CD14-positive monocyte (primary cell): ENCODE results near the gene ADH4. TPM values are rescaled to one million over a fixed set of nuclear protein-coding genes. Genes with fewer than 3 reads are reported as not detected.

Source experiments
- DNase-seq, 3 donors: peaks; one replicate each; pipeline ENCODE4 v3.0.0-alpha.2; 2011 to 2022
- H2AFZ ChIP-seq: 2 replicates; pipeline ENCODE4 v1.6.0; 2012; ENCODE audit warnings: mild to moderate bottlenecking, low read depth, low read length, inconsistent platforms; ENCODE audit not compliant: insufficient read depth, poor library complexity, severe bottlenecking
- H3K27ac ChIP-seq, 2 donors: 1 replicate in 1 of 2; 2 replicates in 1 of 2; pipeline ENCODE4 v1.5.1; 2012 to 2013; ENCODE audit warnings: low read length in 2 of 2, control low read depth in 1 of 2, inconsistent platforms in 1 of 2, low read depth in 1 of 2, mild to moderate bottlenecking in 1 of 2
- H3K27me3 ChIP-seq, 2 donors: one replicate each; pipeline versions ENCODE4 v1.6.0 to v1.6.1; 2011 to 2013; ENCODE audit warnings: low read length in 2 of 2; ENCODE audit not compliant: control insufficient read depth in 2 of 2, insufficient read depth in 2 of 2
- H3K36me3 ChIP-seq, 2 donors: replicated peaks in 1 of 2; 1 replicate in 1 of 2; 2 replicates in 1 of 2; pipeline versions ENCODE4 v1.5.1 to v1.6.1; 2012 to 2013; ENCODE audit warnings: low read length in 2 of 2, control low read depth in 1 of 2, inconsistent platforms in 1 of 2, mild to moderate bottlenecking in 1 of 2; ENCODE audit not compliant: insufficient read depth in 2 of 2, control insufficient read depth in 1 of 2
- H3K4me1 ChIP-seq, 2 donors: 1 replicate in 1 of 2; 2 replicates in 1 of 2; pipeline versions ENCODE4 v1.5.1 to v1.6.1; 2012 to 2013; ENCODE audit warnings: low read length in 2 of 2, control low read depth in 1 of 2, inconsistent platforms in 1 of 2, mild to moderate bottlenecking in 1 of 2, moderate library complexity in 1 of 2; ENCODE audit not compliant: insufficient read depth in 2 of 2, control insufficient read depth in 1 of 2
- H3K4me2 ChIP-seq: replicated peaks from 2 replicates; pipeline ENCODE3; 2012; ENCODE audit warnings: low read length, moderate library complexity, mild to moderate bottlenecking; ENCODE audit not compliant: poor library complexity, severe bottlenecking; ENCODE audit errors: extremely low read depth
- H3K4me3 ChIP-seq, 3 experiments: fragments of 200-600 bp in 1 of 3; sonication (generic) in 1 of 3; replicated peaks in 1 of 3; 1 replicate in 2 of 3; 2 replicates in 1 of 3; pipeline ENCODE4 v1.5.1; 2011 to 2013; ENCODE audit warnings: low read length in 3 of 3, mild to moderate bottlenecking in 3 of 3, control low read depth in 2 of 3, low read depth in 2 of 3, inconsistent platforms in 1 of 3, moderate library complexity in 1 of 3
- H3K79me2 ChIP-seq: 2 replicates; pipeline ENCODE4 v1.6.0; 2012; ENCODE audit warnings: mild to moderate bottlenecking, control low read depth, inconsistent platforms, low read length, moderate library complexity; ENCODE audit not compliant: insufficient read depth
- H3K9ac ChIP-seq: 2 replicates; pipeline ENCODE4 v1.6.0; 2017; ENCODE audit warnings: low read length, mild to moderate bottlenecking; ENCODE audit not compliant: insufficient read depth, poor library complexity, severe bottlenecking
- H3K9me3 ChIP-seq, 2 donors: replicated peaks in 1 of 2; 1 replicate in 1 of 2; 2 replicates in 1 of 2; pipeline versions ENCODE4 v1.5.1 to v1.6.1; 2012 to 2013; ENCODE audit warnings: low read length in 2 of 2, control low read depth in 1 of 2; ENCODE audit not compliant: control insufficient read depth in 1 of 2, insufficient read depth in 1 of 2
- H4K20me1 ChIP-seq: 2 replicates; pipeline ENCODE4 v1.6.0; 2012; ENCODE audit warnings: mild to moderate bottlenecking, low read length, control low read depth, moderate library complexity; ENCODE audit not compliant: insufficient read depth
- H3K27ac Mint-ChIP-seq, 7 donors: one replicate each; pipeline ENCODE4 v1.8.0; 2020; ENCODE audit warnings: mild to moderate bottlenecking in 7 of 7, mixed read lengths in 7 of 7, moderate library complexity in 6 of 7, inconsistent platforms in 2 of 7
- H3K27me3 Mint-ChIP-seq, 3 donors: one replicate each; pipeline ENCODE4 v1.8.0; 2021 to 2022; ENCODE audit warnings: low read depth in 3 of 3, mild to moderate bottlenecking in 3 of 3, mixed read lengths in 3 of 3, moderate library complexity in 3 of 3, inconsistent platforms in 1 of 3
- H3K36me3 Mint-ChIP-seq, 2 donors: one replicate each; pipeline ENCODE4 v1.8.0; 2020; ENCODE audit warnings: mixed read lengths in 2 of 2, inconsistent platforms in 1 of 2, mild to moderate bottlenecking in 1 of 2
- H3K4me1 Mint-ChIP-seq: one replicate; pipeline ENCODE4 v1.8.0; 2020; ENCODE audit warnings: mild to moderate bottlenecking, mixed read lengths
- H3K4me3 Mint-ChIP-seq, 2 donors: one replicate each; pipeline ENCODE4 v1.8.0; 2020; ENCODE audit warnings: mild to moderate bottlenecking in 2 of 2, mixed read lengths in 2 of 2, moderate library complexity in 1 of 2
- H3K9me3 Mint-ChIP-seq, 7 donors: one replicate each; pipeline ENCODE4 v1.8.0; 2020 to 2022; ENCODE audit warnings: mixed read lengths in 7 of 7, mild to moderate bottlenecking in 6 of 7, moderate library complexity in 6 of 7, inconsistent platforms in 2 of 7
- WGBS: methylation state at CpG from one replicate; pipeline ENCODE4 v1.1.5; 2013; ENCODE audit warnings: missing lambda C conversion rate; ENCODE audit not compliant: insufficient coverage; 5-methylcytosine and 5-hydroxymethylcytosine counted together
- intact Hi-C, 2 donors: fragments of 100-400 bp; cut with micrococcal nuclease; formaldehyde crosslinking; loops; one replicate each; pipeline versions ENCODE4 v1.15.0 to v1.15.1; 2023
- polyA plus RNA-seq, 3 donors: library from polyadenylated mRNA; depleted of rRNA in 1 of 3; unstranded in 2 of 3; stranded (reverse) in 1 of 3; fragments of 300-500 nt in 2 of 3; fragments of >200 nt in 1 of 3; fragmentation: Illumina TruSeq in 2 of 3; gene quantifications; 1 replicate in 2 of 3; 2 replicates in 1 of 3; pipeline ENCODE4 v1.2.3, GENCODE V29; 2012 to 2021
- TF ChIP-seq, protein P1 (sequence below): fragments of 200-600 bp; IDR thresholded peaks from one replicate; pipeline ENCODE4 v1.8.0; 2022; ENCODE audit warnings: antibody characterized with exemption, mild to moderate bottlenecking

ADH4 gene
- polyA plus RNA-seq, 3 donors, result not detected

DNA sequence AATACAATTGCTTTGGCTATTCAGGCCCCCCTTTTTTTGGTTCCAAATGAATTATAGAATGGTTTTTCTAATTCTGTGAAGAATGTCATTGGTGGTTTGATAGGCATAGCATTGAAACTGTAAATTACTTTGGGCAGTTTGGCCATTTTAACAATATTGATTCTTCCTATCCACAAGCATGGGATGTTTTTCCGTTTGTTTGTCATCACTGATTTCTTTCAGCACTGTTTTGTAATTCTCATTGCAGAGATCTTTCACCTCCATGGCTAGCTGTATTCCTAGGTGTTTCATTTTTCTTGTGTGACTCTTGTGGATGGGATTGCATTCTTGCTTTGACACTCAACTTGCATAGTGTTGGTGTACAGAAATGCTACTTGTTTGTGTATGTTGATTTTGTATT, 41.9 kb upstream of the ADH4 start:
- Mint-ChIP-seq H3K4me3 (no peak overlapping the region), H3K27ac (no peak overlapping the region), H3K4me1 (no peaks in the 10 kb centered on the region), H3K36me3 (no peaks in the 10 kb centered on the region), H3K27me3 (peaks cover 0 to 1% (median 0%) of the 10 kb centered on the region in 3 donors), H3K9me3 (peaks cover 11 to 28% (median 24%) of the 10 kb centered on the region in 7 donors)
- peaks cover 23% of the 10 kb centered on the region in 2 donors for H3K9me3 ChIP-seq
- H3K27ac ChIP-seq, result no peak overlapping the region
- no CpG with 5 or more reads among the region's 1 CpG for WGBS
- intact Hi-C loops, result no loop called here
- no peaks in the 10 kb centered on the region for H3K36me3 ChIP-seq
- H2AFZ ChIP-seq, result no peak overlapping the region
- no peak overlapping the region for H3K4me2 ChIP-seq
- no peaks in the 10 kb centered on the region for H4K20me1 ChIP-seq
- no peaks in the 10 kb centered on the region for H3K79me2 ChIP-seq
- H3K4me1 ChIP-seq, result no peaks in the 10 kb centered on the region
- no peak overlapping the region for H3K9ac ChIP-seq
- H3K4me3 ChIP-seq, result no peak overlapping the region
- no peak for DNase-seq
- TF ChIP-seq, protein P1, sequence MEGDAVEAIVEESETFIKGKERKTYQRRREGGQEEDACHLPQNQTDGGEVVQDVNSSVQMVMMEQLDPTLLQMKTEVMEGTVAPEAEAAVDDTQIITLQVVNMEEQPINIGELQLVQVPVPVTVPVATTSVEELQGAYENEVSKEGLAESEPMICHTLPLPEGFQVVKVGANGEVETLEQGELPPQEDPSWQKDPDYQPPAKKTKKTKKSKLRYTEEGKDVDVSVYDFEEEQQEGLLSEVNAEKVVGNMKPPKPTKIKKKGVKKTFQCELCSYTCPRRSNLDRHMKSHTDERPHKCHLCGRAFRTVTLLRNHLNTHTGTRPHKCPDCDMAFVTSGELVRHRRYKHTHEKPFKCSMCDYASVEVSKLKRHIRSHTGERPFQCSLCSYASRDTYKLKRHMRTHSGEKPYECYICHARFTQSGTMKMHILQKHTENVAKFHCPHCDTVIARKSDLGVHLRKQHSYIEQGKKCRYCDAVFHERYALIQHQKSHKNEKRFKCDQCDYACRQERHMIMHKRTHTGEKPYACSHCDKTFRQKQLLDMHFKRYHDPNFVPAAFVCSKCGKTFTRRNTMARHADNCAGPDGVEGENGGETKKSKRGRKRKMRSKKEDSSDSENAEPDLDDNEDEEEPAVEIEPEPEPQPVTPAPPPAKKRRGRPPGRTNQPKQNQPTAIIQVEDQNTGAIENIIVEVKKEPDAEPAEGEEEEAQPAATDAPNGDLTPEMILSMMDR, result no peak
- H3K27me3 ChIP-seq, result no peaks in the 10 kb centered on the region

DNA sequence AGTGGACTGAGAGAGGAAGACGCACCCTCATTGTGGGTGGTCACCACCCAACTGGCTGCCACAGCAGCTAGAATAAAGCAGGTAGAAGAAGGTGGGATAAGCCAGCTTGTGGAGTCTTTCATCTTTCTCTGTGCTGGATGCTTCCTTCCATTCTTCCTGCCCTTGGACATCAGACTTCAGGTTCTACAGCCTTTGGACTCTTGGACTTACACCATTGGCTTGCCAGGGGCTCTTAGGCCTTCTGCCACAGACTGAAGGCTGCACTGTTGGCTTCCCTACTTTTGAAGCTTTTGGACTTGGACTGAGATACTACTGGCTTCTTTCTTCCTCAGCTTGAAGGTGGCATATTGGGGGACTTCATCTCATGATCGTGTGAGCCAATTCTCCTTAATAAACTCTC, 41.5 kb upstream of the ADH4 start:
- Histone ChIP-seq H3K4me1 (no peaks in the 10 kb centered on the region), H2AFZ (no peak overlapping the region), H3K27ac (no peak overlapping the region), H3K79me2 (no peaks in the 10 kb centered on the region), H3K4me2 (no peak overlapping the region), H3K27me3 (no peaks in the 10 kb centered on the region), H3K9me3 (peaks cover 20 to 23% of the 10 kb centered on the region in 2 donors), H3K36me3 (no peaks in the 10 kb centered on the region), H3K9ac (no peak overlapping the region), H3K4me3 (no peak overlapping the region), H4K20me1 (no peaks in the 10 kb centered on the region)
- DNase-seq, result no peak
- Mint-ChIP-seq H3K36me3 (no peaks in the 10 kb centered on the region), H3K9me3 (peaks cover 10 to 26% (median 23%) of the 10 kb centered on the region in 7 donors), H3K27ac (no peak overlapping the region), H3K27me3 (peaks cover 0 to 1% (median 0%) of the 10 kb centered on the region in 3 donors), H3K4me1 (no peaks in the 10 kb centered on the region), H3K4me3 (no peak overlapping the region)
- WGBS, result 89% methylated on average over 1 of the region's 2 CpGs
- intact Hi-C loops, result no loop called here
- TF ChIP-seq, protein P1, result no peak
